MCF 10A (cell line): ENCODE measurements around the gene AHNAK. TPM values are rescaled to one million over a fixed set of nuclear protein-coding genes. Genes with fewer than 3 reads are reported as not detected.
A peak's percentile ranks its signal among the peaks of the same experiment; 100 is the strongest.

Source experiments
- BruUV-seq: library from RNA; stranded (reverse); fragments of 400-500 nt; replicated peaks from 2 replicates; lab custom pipeline; 2021; lab: Mats Ljungman, UMichigan
- CTCF ChIA-PET: fragments of 300-600 bp; sonication (Branson Sonifier 250); formaldehyde crosslinking; extraction: SDS; loops from one replicate; lab custom pipeline; 2021; ENCODE audit warnings: antibody characterized with exemption, inconsistent platforms; lab: Yijun Ruan, JAX
- POLR2A ChIA-PET: fragments of 300-600, 350-650 bp; sonication (Branson Sonifier 250); formaldehyde crosslinking; extraction: SDS; loops from one replicate; lab custom pipeline; 2020; ENCODE audit warnings: antibody characterized with exemption, inconsistent platforms; lab: Yijun Ruan, JAX
- DNase-seq: peaks from one replicate; pipeline ENCODE4 v3.0.0-alpha.2; 2018; ENCODE audit not compliant: unreplicated experiment
- H3K27ac Mint-ChIP-seq: one replicate; pipeline ENCODE4 v1.8.0; 2022; ENCODE audit warnings: mild to moderate bottlenecking, low read depth, mixed read lengths; ENCODE audit not compliant: unreplicated experiment
- H3K27me3 Mint-ChIP-seq: one replicate; pipeline ENCODE4 v1.8.0; 2022; ENCODE audit warnings: mixed read lengths; ENCODE audit not compliant: insufficient read depth, unreplicated experiment
- H3K36me3 Mint-ChIP-seq: one replicate; pipeline ENCODE4 v1.8.0; 2022; ENCODE audit warnings: mild to moderate bottlenecking, moderate library complexity, mixed read lengths; ENCODE audit not compliant: insufficient read depth, unreplicated experiment
- H3K4me1 Mint-ChIP-seq: one replicate; pipeline ENCODE4 v1.8.0; 2022; ENCODE audit warnings: mixed read lengths; ENCODE audit not compliant: insufficient read depth, unreplicated experiment
- H3K4me3 Mint-ChIP-seq: one replicate; pipeline ENCODE4 v1.8.0; 2022; ENCODE audit warnings: mild to moderate bottlenecking, moderate library complexity, mixed read lengths; ENCODE audit not compliant: unreplicated experiment
- H3K9me3 Mint-ChIP-seq: one replicate; pipeline ENCODE4 v1.8.0; 2022; ENCODE audit warnings: mixed read lengths; ENCODE audit not compliant: unreplicated experiment
- CTCF ChIP-seq: fragments of 200-600 bp; IDR thresholded peaks from one replicate; pipeline ENCODE4 v1.8.0; 2022; ENCODE audit warnings: antibody characterized with exemption, mild to moderate bottlenecking; ENCODE audit not compliant: unreplicated experiment
- intact Hi-C: fragments of 100-400 bp; cut with micrococcal nuclease; formaldehyde crosslinking; loops from 2 replicates; pipeline ENCODE4 v1.14.1; 2022
- total RNA-seq: library from RNA; stranded (reverse); gene quantifications from 2 replicates; pipeline ENCODE4 v1.2.3, GENCODE V29; 2022

Gene AHNAK
- total RNA-seq, 1 experiment from 2014 or later: 429 TPM

GRCh38 chr11:62548545-62549335 lies 2.1 kb upstream of the AHNAK start:
- POLR2A ChIA-PET: interaction anchor here (0.7 to 11.4 kb wide), 19 partner anchors 9 to 333 kb away, joined by 3 to 599 read pairs (median 4); partner anchors contain the start of genes B3GAT3, C11orf98, CSKMT and EEF1G
- peak; percentile 56 for DNase-seq

GRCh38 chr11:62547691-62548281 lies 1.2 kb upstream of the AHNAK start:
- ChIA-PET CTCF (interaction anchor here (0.6 to 13.1 kb wide), 5 partner anchors 8 to 240 kb away, joined by 3 to 225 read pairs (median 4); partner anchors contain the start of genes C11orf98 and CSKMT), POLR2A (interaction anchor here (0.6 to 11.4 kb wide), 29 partner anchors 8 to 1698 kb away, joined by 3 to 599 read pairs (median 4); partner anchors contain the start of genes B3GAT3, C11orf98, CSKMT and EEF1G)
- Mint-ChIP-seq H3K36me3 (peaks cover 9% of the 10 kb centered on the region), H3K4me3 (peak overlapping the region; percentile 99), H3K4me1 (peaks cover 24% of the 10 kb centered on the region), H3K27ac (peak overlapping the region; percentile 63), H3K27me3 (no peaks in the 10 kb centered on the region), H3K9me3 (no peaks in the 10 kb centered on the region)
- no peak for TF ChIP-seq CTCF
- DNase-seq: peak; percentile 95
- intact Hi-C loops: loop anchor here (1.0 kb wide), 1 partner anchor 13 kb away; no protein-coding TSS in a partner anchor
- no TSS peak for BruUV-seq

More at GRCh38 chr11:62548545-62549335, 2.1 kb upstream of the AHNAK start:
- TF ChIP-seq CTCF: no peak
- CTCF ChIA-PET: interaction anchor here (0.6 to 13.1 kb wide), 2 partner anchors 11 to 50 kb away, joined by 5 to 225 read pairs; no protein-coding TSS in a partner anchor
- Mint-ChIP-seq H3K36me3 (peaks cover 9% of the 10 kb centered on the region), H3K4me1 (peaks cover 32% of the 10 kb centered on the region), H3K27ac (peak overlapping the region; percentile 63), H3K27me3 (no peaks in the 10 kb centered on the region), H3K4me3 (peak overlapping the region; percentile 99), H3K9me3 (no peaks in the 10 kb centered on the region)
- BruUV-seq: no TSS peak
- intact Hi-C loops: loop anchor here (1.0 kb wide), 1 partner anchor 12 kb away; no protein-coding TSS in a partner anchor

GRCh38 chr11:62546929-62547625 lies 471 bp upstream of the AHNAK start:
- peak; percentile 81 for DNase-seq
- BruUV-seq: no TSS peak
- CTCF ChIA-PET: interaction anchor here (0.7 to 13.1 kb wide), 5 partner anchors 8 to 241 kb away, joined by 3 to 225 read pairs (median 4); partner anchors contain the start of genes C11orf98 and CSKMT

More at GRCh38 chr11:62546929-62547625, 471 bp upstream of the AHNAK start:
- intact Hi-C loops: no loop called here
- H3K4me1 Mint-ChIP-seq: peaks cover 25% of the 10 kb centered on the region
- POLR2A ChIA-PET: interaction anchor here (0.6 to 11.4 kb wide), 30 partner anchors 7 to 1699 kb away, joined by 3 to 599 read pairs (median 5); partner anchors contain the start of genes B3GAT3, C11orf98, CSKMT and EEF1G
- TF ChIP-seq CTCF: no peak
- H3K36me3 Mint-ChIP-seq: peaks cover 9% of the 10 kb centered on the region
- peak overlapping the region; percentile 63 for H3K27ac Mint-ChIP-seq
- H3K4me3 Mint-ChIP-seq: peak overlapping the region; percentile 99
- H3K27me3 Mint-ChIP-seq: no peaks in the 10 kb centered on the region
- no peaks in the 10 kb centered on the region for H3K9me3 Mint-ChIP-seq
